ENCODE data around the gene PXDN.
"Not testable (repeated sequence)": the region's sequence is repeated elsewhere in the genome, so short reads cannot be mapped to it uniquely, and the experiment has no call there.

The PXDN gene

GRCh38 chr2:1681323-1682180, 62.8 kb downstream of the PXDN start:
- no peak for DNase-seq (ENCODE audit: low read depth, low spot score)

GRCh38 chr2:1681017-1681318, 63.3 kb downstream of the PXDN start:
- DNase-seq (ENCODE audit: low read depth, low spot score), result no peak

GRCh38 chr2:1680222-1681016, 63.9 kb downstream of the PXDN start:
- DNase-seq (ENCODE audit: low read depth, low spot score), result no peak

- DNase-seq (ENCODE audit: low read depth, low spot score), result not testable (repeated sequence)
Observed at GRCh38 chr2:1679488-1680039, 64.8 kb downstream of the PXDN start.

- DNase-seq (ENCODE audit: low read depth, low spot score), result not testable (repeated sequence)
Observed at GRCh38 chr2:1679065-1679464, 65.2 kb downstream of the PXDN start.

GRCh38 chr2:1678609-1679008, 65.7 kb downstream of the PXDN start:
- DNase-seq (ENCODE audit: low read depth, low spot score), result no peak

GRCh38 chr2:1677821-1678165, 66.5 kb downstream of the PXDN start:
- no peak for DNase-seq (ENCODE audit: low read depth, low spot score)

- DNase-seq (ENCODE audit: low read depth, low spot score), result no peak
Observed at GRCh38 chr2:1676913-1677820, 67.1 kb downstream of the PXDN start.

- no peak for DNase-seq (ENCODE audit: low read depth, low spot score)
Observed at GRCh38 chr2:1676091-1676912, 68.0 kb downstream of the PXDN start.

GRCh38 chr2:1675633-1676032, 68.7 kb downstream of the PXDN start:
- DNase-seq (ENCODE audit: low read depth, low spot score), result no peak

GRCh38 chr2:1674766-1675397, 69.4 kb downstream of the PXDN start:
- DNase-seq (ENCODE audit: low read depth, low spot score), result no peak

GRCh38 chr2:1674276-1674675, 70.0 kb downstream of the PXDN start:
- DNase-seq (ENCODE audit: low read depth, low spot score), result no peak

- no peak for DNase-seq (ENCODE audit: low read depth, low spot score)
Observed at GRCh38 chr2:1673160-1673944, 71.0 kb downstream of the PXDN start.

- DNase-seq (ENCODE audit: low read depth, low spot score), result no peak
Observed at GRCh38 chr2:1672738-1673137, 71.6 kb downstream of the PXDN start.

GRCh38 chr2:1671916-1672315, 72.4 kb downstream of the PXDN start:
- DNase-seq (ENCODE audit: low read depth, low spot score), result no peak

GRCh38 chr2:1670636-1671035, 73.7 kb downstream of the PXDN start:
- no peak for DNase-seq (ENCODE audit: low read depth, low spot score)

GRCh38 chr2:1665761-1666505, 78.4 kb downstream of the PXDN start:
- no peak for DNase-seq (ENCODE audit: low read depth, low spot score)

- DNase-seq (ENCODE audit: low read depth, low spot score), result no peak
Observed at GRCh38 chr2:1664698-1665097, 79.6 kb downstream of the PXDN start.

- no peak for DNase-seq (ENCODE audit: low read depth, low spot score)
Observed at GRCh38 chr2:1664076-1664605, 80.2 kb downstream of the PXDN start.

Data from smooth muscle cell of the brain vasculature (primary cell).